Head of caudate nucleus (tissue), 42 donors: ENCODE data around the gene EIF4E2.
A peak's percentile ranks its signal among the peaks of the same experiment; 100 is the strongest.
"Not testable (repeated sequence)": the region's sequence is repeated elsewhere in the genome, so short reads cannot be mapped to it uniquely, and the experiment has no call there.

ENCODE experiments used
- DNase-seq, 42 donors: peaks; one replicate each; pipeline versions ENCODE4 v3.0.0 to v3.0.0-alpha.2; 2020 to 2021; ENCODE audit warnings: mixed read lengths in 7 of 42
- intact Hi-C: fragments of 100-400 bp; cut with DNase I; formaldehyde crosslinking; loops from one replicate; pipeline ENCODE4 v1.15.0; 2022

Gene EIF4E2

DNA sequence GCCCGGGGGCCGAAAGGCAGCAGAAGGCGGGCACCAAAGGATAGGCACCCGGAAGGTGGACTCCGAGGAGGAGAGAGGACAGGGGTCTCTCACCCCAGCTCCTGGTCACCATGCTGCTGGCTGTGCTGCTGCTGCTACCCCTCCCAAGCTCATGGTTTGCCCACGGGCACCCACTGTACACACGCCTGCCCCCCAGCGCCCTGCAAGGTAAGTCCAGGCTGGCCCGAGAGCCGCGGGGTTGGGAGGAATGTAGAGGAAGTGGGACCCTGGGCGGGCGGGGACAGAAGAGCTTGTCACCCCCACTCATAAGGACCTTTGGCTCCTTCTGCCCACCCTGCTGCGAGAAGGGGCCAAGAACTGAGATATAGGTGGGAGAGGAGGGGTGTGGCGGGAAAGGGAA is 30.0 kb upstream of the EIF4E2 start:
- no peak for DNase-seq
- intact Hi-C loops: loop anchor here (10.0 kb wide), 1 partner anchor 616 kb away; no protein-coding TSS in a partner anchor

DNA sequence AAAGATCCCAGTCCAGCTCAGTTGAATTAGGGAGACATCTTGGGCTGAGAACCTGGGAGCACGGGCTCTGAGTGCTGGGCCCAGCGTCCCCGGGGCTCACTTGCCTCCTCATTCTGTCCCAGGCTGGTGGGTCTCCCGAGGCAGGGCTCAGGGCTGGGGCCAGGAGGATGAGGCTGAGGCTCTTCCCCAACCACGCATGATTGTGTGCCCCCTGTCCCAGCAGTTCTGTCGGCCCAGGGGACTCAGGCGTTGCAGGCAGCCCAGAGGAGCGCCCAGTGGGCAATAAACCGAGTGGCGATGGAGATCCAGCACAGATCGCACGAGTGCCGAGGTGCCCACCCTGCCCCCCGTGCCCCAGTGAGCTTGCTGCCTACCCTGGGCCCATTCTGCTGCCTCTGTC is 29.4 kb upstream of the EIF4E2 start:
- intact Hi-C loops: loop anchor here (10.0 kb wide), 1 partner anchor 616 kb away; no protein-coding TSS in a partner anchor
- no peak for DNase-seq

DNA sequence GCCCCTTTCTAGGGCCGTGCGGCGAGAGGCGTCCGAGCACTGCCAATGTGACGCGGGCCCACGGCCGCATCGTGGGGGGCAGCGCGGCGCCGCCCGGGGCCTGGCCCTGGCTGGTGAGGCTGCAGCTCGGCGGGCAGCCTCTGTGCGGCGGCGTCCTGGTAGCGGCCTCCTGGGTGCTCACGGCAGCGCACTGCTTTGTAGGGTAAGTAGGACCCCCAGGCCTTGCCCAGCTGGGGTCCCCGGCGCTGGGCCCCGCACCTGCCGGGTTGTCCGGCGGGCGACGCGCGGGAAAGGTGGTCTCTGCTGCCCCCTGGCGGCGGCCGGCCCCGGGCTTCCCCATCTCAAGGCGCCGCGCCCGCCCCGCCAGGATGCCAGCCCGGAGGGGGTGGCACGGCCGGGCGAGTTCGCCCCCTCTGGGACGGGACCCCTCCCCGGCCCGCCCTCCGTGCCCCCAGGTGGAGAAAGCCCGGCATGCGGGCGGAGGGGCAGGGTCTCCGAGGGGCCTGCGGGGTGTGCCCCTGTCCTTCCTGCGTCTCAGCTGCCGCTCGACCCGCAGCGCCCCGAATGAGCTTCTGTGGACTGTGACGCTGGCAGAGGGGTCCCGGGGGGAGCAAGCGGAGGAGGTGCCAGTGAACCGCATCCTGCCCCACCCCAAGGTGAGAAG is 28.4 kb upstream of the EIF4E2 start:
- intact Hi-C loops: loop anchor here (10.0 kb wide), 1 partner anchor 617 kb away; no protein-coding TSS in a partner anchor
- peak in 40 of 42 donors; percentile 35 to 88 (median 70) for DNase-seq

DNA sequence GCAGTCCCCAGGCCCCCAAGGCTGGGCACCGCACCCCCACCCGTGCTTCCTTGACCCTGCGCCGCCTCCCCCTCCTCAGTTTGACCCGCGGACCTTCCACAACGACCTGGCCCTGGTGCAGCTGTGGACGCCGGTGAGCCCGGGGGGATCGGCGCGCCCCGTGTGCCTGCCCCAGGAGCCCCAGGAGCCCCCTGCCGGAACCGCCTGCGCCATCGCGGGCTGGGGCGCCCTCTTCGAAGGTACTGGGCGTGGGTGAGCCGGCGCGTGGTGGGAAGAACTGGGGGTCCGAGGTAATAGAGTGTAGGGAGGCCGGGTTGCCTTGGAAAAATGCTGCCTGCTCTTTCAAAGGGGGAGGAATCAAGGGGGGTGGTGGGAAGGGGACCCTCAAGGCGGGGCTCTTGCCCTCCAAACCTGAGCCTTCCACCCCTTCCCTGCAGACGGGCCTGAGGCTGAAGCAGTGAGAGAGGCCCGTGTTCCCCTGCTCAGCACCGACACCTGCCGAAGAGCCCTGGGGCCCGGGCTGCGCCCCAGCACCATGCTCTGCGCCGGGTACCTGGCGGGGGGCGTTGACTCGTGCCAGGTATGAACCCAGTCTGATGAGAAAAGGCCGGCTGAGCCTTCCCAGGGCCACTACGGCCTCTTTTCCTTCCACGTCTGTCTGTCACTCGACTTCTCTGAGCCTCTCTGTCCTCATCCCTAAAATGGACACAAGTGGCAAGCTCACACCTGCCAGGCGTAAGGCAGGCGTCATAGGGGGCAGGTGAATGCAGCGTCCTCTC is 27.7 kb upstream of the EIF4E2 start:
- no peak for DNase-seq
- intact Hi-C loops: loop anchor here (10.0 kb wide), 1 partner anchor 618 kb away; no protein-coding TSS in a partner anchor

DNA sequence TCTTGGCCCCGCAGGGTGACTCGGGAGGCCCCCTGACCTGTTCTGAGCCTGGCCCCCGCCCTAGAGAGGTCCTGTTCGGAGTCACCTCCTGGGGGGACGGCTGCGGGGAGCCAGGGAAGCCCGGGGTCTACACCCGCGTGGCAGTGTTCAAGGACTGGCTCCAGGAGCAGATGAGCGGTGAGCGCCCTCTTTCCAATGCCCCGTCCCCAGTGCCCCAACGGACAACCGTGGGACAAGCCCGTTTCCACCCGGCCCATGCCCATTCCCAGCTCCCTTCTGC is 27.1 kb upstream of the EIF4E2 start:
- DNase-seq: no peak
- intact Hi-C loops: loop anchor here (10.0 kb wide), 1 partner anchor 619 kb away; no protein-coding TSS in a partner anchor

DNA sequence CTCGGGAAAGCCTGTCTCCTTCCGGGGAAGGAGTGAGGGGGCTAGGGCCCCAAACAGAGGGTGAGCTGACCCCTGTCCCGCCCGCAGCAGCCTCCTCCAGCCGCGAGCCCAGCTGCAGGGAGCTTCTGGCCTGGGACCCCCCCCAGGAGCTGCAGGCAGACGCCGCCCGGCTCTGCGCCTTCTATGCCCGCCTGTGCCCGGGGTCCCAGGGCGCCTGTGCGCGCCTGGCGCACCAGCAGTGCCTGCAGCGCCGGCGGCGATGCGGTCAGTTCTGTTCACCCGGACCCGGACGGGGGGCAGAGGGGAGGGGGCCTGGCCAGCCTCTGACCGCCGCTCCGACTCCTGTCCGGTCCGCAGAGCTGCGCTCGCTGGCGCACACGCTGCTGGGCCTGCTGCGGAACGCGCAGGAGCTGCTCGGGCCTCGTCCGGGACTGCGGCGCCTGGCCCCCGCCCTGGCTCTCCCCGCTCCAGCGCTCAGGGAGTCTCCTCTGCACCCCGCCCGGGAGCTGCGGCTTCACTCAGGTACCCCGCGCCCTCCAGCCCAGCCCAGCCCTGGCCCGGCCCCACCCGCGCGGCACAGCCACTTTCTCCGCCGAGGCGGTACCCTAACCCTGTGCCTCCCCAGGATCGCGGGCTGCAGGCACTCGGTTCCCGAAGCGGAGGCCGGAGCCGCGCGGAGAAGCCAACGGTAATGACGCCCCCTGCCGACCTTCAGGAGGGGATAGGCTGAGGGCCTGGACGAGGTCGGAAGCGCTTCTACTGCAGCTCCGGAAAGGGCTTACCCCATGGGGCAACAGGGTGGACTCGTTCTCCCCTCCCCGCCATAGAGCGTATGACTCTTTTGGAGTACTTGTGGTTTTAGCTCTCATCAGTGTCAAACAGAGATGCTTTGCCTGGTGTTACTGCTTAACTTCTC is 26.5 kb upstream of the EIF4E2 start:
- DNase-seq: peak in 40 of 42 donors; percentile 29 to 82 (median 58)
- intact Hi-C loops: loop anchor here (10.0 kb wide), 1 partner anchor 619 kb away; no protein-coding TSS in a partner anchor

DNA sequence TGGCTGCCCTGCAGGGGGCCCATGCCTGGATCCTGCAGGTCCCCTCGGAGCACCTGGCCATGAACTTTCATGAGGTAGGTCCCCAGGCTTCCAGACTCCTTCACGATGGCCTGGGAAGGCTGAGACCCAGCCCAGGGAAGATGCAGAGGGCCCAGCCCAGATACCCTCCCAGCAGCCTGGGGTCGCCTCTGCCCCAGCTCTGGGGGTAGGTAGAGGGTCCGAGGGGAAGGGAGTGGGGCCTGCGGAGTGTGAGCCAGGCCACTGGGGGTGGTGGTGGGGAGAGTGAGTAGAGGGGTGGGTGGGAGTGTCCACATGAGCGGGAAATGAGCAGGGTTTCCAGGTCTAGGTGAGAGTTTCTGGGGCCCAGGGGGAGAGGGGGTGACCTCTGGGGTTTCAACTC is 25.7 kb upstream of the EIF4E2 start:
- intact Hi-C loops: loop anchor here (10.0 kb wide), 1 partner anchor 620 kb away; no protein-coding TSS in a partner anchor
- no peak for DNase-seq

DNA sequence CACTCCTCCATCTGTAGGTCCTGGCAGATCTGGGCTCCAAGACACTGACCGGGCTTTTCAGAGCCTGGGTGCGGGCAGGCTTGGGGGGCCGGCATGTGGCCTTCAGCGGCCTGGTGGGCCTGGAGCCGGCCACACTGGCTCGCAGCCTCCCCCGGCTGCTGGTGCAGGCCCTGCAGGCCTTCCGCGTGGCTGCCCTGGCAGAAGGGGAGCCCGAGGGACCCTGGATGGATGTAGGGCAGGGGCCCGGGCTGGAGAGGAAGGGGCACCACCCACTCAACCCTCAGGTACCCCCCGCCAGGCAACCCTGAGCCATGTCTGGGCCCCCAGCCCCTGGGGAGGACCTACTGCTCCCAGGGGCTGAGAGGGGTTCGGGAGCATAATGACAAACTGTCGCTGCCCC is 25.3 kb upstream of the EIF4E2 start:
- no peak for DNase-seq
- intact Hi-C loops: loop anchor here (10.0 kb wide), 1 partner anchor 620 kb away; no protein-coding TSS in a partner anchor

DNA sequence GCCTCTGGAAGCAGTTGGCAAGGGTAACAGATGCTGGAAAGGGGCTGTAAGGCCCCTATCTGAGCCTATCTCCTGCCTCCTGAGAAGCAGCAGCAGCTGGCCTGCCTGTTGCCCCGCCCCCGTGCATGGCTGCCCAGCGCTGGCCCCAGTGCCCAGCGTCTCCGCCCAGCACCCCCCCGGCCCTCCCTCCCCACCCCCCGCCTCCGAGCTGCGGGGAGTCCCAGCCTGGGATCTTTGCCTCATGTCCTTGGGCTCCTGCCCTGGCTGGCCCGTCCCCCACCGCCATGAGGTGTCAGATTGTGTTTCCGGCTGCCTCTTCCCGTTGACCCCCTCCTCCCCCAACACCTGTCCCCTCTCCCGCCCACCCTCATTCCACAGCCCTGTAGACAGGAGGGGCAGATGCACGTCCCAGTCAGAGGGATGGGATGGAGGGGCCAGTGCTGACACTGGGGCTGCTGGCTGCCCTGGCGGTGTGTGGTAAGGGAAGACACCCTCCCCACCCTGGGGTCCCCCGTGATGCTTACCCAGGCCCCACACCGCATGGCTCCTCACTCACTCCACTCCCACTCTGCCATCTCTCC is 24.6 kb upstream of the EIF4E2 start, which contains the start of gene CHRND:
TSS of gene CHRND (plus strand) at position 370 of the 581 bp plus-strand sequence. CDS start at position 426, 56 bp downstream.
- intact Hi-C loops: loop anchor here (10.0 kb wide), 1 partner anchor 621 kb away; no protein-coding TSS in a partner anchor
- DNase-seq: peak in 32 of 42 donors; percentile 17 to 75 (median 52)

DNA sequence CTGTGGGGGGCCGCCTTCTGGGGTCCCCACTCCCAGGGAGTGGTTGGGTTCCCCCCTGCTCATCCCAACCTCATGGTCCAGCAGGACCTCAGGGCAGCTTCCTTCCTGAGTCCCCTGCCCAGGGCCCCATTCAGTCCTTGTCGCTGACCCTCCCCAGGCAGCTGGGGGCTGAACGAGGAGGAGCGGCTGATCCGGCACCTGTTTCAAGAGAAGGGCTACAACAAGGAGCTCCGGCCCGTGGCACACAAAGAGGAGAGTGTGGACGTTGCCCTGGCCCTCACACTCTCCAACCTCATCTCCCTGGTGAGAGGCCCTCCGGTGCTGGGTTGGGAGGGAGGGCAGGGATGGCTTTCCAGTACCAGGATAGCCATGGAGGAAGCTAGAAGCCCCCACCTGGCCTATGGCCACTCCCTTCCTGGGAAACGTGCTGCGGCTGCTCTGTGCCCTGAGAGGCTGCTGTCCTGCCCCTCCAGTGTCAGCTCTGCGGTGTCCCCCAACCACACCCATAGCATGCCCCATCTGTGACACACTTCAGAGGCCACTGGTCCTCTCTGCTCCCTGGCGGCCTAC is 24.0 kb upstream of the EIF4E2 start:
- intact Hi-C loops: loop anchor here (10.0 kb wide), 1 partner anchor 622 kb away; no protein-coding TSS in a partner anchor
- no peak for DNase-seq

DNA sequence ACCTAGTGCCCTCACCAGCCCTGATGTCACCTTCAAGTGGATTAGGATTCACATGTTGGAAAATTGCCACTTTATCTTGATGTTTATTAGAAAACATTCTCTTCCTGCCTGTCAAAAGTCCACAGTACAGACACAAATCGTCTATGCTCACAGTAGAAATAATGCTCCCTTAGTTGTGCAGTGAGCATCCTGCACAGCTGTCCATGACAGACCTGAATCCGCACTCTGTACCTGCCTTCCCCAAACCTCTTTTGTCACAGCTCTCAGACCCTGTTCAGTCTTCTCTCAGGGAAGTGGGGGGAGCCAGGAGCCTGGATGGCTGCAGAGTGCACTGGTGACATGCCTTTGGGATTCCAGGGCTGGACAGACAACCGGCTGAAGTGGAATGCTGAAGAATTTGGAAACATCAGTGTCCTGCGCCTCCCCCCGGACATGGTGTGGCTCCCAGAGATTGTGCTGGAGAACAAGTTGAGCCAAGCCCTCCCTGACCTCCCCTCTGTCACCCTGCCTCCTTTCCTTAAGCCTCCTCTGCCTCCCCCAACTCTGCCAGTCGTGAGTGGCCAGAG is 22.5 kb upstream of the EIF4E2 start:
- peak in 1 of 42 donors; percentile 19 for DNase-seq
- intact Hi-C loops: loop anchor here (10.0 kb wide), 1 partner anchor 623 kb away; no protein-coding TSS in a partner anchor

DNA sequence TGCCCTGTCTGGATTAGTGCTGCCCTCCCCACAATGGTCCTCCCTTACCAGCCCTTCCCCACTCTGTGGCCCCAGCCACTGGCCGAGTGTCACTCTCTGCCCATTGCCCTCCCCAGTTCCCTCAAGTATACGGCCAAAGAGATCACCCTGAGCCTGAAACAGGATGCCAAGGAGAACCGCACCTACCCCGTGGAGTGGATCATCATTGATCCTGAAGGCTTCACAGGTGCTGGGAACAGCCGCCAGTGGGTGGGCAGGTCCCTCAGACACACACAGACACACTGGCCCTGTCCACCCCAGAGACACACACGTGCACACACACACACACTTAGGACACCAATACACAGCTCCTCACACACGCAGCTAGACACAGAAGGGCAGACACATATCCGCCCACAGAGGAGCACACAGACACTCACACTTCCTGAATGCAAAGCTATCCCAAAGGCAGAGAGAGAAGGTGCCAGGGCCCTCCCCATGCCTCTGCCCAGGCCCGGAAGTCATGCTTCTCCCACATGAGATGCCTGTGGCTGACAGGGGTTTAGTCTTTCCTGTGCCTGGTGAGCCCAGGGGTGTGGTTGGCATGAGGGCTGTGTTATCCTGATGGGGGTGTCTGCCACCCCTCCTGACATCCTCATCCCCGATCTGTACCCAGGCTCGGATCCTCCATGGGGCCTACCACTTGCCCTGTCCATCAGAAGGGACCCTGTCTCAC is 21.6 kb upstream of the EIF4E2 start:
- intact Hi-C loops: loop anchor here (10.0 kb wide), 1 partner anchor 624 kb away; no protein-coding TSS in a partner anchor
- DNase-seq: peak in 1 of 42 donors; percentile 24

DNA sequence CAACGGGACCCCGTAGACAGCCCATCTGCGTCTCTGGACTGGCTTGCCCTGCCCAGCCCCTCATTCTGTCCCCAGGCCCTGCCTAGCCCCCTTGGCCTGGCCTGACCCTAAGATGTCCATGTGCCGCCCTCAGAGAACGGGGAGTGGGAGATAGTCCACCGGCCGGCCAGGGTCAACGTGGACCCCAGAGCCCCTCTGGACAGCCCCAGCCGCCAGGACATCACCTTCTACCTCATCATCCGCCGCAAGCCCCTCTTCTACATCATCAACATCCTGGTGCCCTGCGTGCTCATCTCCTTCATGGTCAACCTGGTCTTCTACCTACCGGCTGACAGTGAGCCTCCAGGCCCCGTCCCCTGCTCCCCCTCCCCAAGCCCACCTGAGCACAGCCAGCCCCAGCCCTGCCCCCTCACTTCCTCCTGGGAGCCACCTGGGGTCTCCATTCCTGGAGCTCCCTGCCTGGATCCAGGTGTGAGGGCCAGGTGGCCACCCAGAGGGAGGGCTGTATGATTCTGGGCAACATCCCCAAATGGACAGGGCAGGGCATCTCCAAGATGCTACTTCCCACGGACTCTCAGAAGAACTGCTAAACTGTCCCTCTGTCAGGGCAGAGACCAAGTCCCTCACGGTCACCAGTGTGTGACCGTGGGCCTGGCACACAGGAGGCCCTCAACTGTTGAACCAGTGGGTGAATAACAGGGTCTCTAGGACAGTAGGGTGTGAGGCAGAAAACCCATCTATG is 20.5 kb upstream of the EIF4E2 start:
- DNase-seq: no peak
- intact Hi-C loops: loop anchor here (10.0 kb wide), 1 partner anchor 625 kb away; no protein-coding TSS in a partner anchor

DNA sequence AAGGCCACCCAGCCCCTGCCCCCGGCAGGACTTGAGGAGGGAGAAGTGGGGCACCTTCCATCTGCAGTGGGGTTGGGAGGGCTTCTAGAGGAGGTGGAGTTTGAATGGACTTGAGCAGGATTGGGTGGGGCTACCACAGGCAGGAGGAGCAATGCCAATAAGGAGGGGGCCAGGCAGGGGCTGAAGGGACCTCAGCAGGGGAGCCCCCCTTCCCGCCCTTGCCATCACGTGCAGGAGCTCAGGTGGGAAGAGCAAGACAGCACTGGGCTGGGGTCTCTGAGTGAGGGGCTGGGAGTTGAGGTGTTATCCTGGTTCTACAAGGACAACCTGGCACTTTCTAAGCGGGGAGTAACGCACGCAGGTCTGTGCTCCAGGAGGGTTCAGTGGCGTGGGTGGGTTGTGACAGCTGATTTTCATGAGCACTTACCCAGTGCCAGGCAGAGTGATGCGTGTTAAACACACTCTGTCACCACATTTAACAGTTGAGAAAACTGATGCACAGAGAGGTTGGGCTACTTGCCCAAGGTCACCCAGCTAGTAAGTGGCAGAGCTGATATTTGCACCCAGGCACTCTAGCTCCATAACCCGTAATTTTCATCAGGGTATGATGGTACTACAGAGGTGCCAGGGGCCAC is 19.7 kb upstream of the EIF4E2 start:
- intact Hi-C loops: no loop called here
- DNase-seq: peak in 2 of 42 donors; percentile 23

DNA sequence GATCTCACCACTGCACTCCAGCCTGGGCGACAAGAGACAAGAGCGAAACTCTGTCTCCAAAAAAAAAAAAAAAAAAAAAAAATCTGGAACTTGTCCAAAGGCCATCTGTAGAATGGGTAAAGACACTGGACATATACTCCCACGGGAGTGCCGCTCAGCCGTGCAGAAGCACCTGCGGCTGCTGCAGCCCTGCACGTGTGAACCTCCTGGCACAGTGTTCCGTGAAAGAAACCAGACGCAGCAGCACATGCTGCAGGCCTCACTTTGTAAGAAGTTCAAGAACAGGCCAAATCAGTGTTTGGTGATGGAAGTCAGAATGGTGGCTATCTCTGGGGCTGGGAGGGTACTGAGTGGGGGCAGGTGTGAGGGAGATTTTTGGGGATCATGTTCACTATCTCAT is 18.1 kb upstream of the EIF4E2 start:
- peak in 2 of 42 donors; percentile 8 to 24 for DNase-seq

DNA sequence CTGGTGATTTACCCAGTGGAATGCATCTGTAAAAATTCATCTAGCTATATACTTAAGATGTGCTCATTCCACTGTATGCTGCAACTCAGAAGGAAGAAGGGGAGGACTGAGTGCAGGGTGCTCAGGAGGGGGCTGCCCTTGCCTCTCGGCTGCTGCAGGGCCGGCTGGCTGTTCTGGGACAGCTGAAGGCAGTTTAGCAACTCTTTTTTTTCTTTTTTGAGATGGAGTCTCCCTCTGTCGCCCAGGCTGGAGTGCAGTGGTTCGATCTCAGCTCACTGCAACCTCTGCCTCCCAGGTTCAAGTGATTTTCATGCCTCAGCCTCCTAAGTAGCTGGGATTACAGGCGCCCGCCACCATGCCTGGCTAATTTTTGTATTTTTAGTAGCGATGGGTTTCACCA is 17.7 kb upstream of the EIF4E2 start:
- peak in 1 of 42 donors; percentile 4 for DNase-seq
- intact Hi-C loops: not testable (repeated sequence)

More for the DNA sequence above, 18.1 kb upstream of the EIF4E2 start:
- intact Hi-C loops: no loop called here
